Panc1 (cell line): ENCODE measurements around the gene ACSL6. TPM values are rescaled to one million over a fixed set of nuclear protein-coding genes. Genes with fewer than 3 reads are reported as not detected.

Experiments used
- ATAC-seq: fragments of 200-7000 bp; cut with Tn5 transposase; 2 replicates; pipeline ENCODE4 v1.9.1; 2020; ENCODE audit warnings: mild to moderate bottlenecking, moderate library complexity
- BruUV-seq: library from RNA; stranded (reverse); fragments of 400-500 nt; replicated peaks from 2 replicates; lab custom pipeline; 2021; lab: Mats Ljungman, UMichigan
- CTCF ChIA-PET: fragments of 300-600 bp; sonication (Branson Sonifier 250); formaldehyde crosslinking; loops from one replicate; lab custom pipeline; 2022; ENCODE audit warnings: antibody characterized with exemption; lab: Charles Lee
- POLR2A ChIA-PET: fragments of 300-600 bp; sonication (Branson Sonifier 250); formaldehyde crosslinking; loops from one replicate; lab custom pipeline; 2022; ENCODE audit warnings: antibody characterized with exemption; lab: Charles Lee
- DNase-seq: peaks from one replicate; pipeline ENCODE4 v3.0.0-alpha.2; 2010; ENCODE audit warnings: low read depth, low spot score
- H3K27ac ChIP-seq: 2 replicates; pipeline ENCODE4 v1.5.1; 2011; ENCODE audit warnings: mild to moderate bottlenecking, low read length, inconsistent platforms
- H3K27me3 ChIP-seq: fragments of 200-500 bp; sonication (Bioruptor generic); 2 replicates; pipeline ENCODE4 v1.6.0; 2014; ENCODE audit warnings: low read length, inconsistent platforms; ENCODE audit not compliant: control insufficient read depth, insufficient read depth
- H3K36me3 ChIP-seq: fragments of 200-500 bp; sonication (Bioruptor generic); 2 replicates; pipeline ENCODE4 v1.5.1; 2014; ENCODE audit warnings: inconsistent platforms, mild to moderate bottlenecking, low read length, moderate library complexity; ENCODE audit not compliant: control insufficient read depth, insufficient read depth
- H3K4me1 ChIP-seq: 2 replicates; pipeline ENCODE4 v1.5.1; 2011; ENCODE audit warnings: inconsistent platforms, mild to moderate bottlenecking, low read length, moderate library complexity; ENCODE audit not compliant: control insufficient read depth, insufficient read depth
- H3K4me3 ChIP-seq, 2 experiments: 2 replicates each; pipeline ENCODE4 v1.5.1; 2011 to 2012; ENCODE audit warnings: low read depth in 2 of 2, low read length in 2 of 2, mild to moderate bottlenecking in 2 of 2, inconsistent platforms in 1 of 2, moderate library complexity in 1 of 2
- H3K9me3 ChIP-seq: fragments of 200-500 bp; sonication (Bioruptor generic); 2 replicates; pipeline ENCODE4 v1.5.1; 2014; ENCODE audit warnings: low read depth, mild to moderate bottlenecking, inconsistent platforms, low read length, moderate library complexity; ENCODE audit not compliant: control insufficient read depth, insufficient read depth
- CTCF ChIP-seq: fragments of 450-650 bp; IDR thresholded peaks from 2 replicates; pipeline ENCODE4 v1.5.1; 2017; ENCODE audit warnings: mild to moderate bottlenecking
- POLR2AphosphoS5 ChIP-seq: IDR thresholded peaks from 2 replicates; pipeline ENCODE4 v1.6.1; 2012; ENCODE audit warnings: mild to moderate bottlenecking, low read depth, low read length, moderate library complexity
- REST ChIP-seq, 2 experiments: IDR thresholded peaks; 2 replicates each; pipeline ENCODE4 v1.6.1; 2011 to 2012; ENCODE audit warnings: low read depth in 2 of 2, control low read depth in 1 of 2, low read length in 1 of 2, mild to moderate bottlenecking in 1 of 2, moderate library complexity in 1 of 2; ENCODE audit not compliant: insufficient read depth in 1 of 2
- SIN3A ChIP-seq: IDR thresholded peaks from 2 replicates; pipeline ENCODE4 v1.6.1; 2012; ENCODE audit warnings: low read depth, mild to moderate bottlenecking, low read length, moderate library complexity, borderline replicate concordance; ENCODE audit not compliant: insufficient read depth
- TCF7L2 ChIP-seq: IDR thresholded peaks from 2 replicates; pipeline ENCODE4 v1.6.1; 2011; ENCODE audit warnings: mild to moderate bottlenecking, low read depth, low read length, inconsistent platforms
- in situ Hi-C: cut with HindIII; loops from 2 replicates; pipeline ENCODE4 v1.10.0; 2016; ENCODE audit warnings: low sequenced_read_pairs, low pct_unique_long_range_greater_than_20kb
- intact Hi-C: fragments of 100-400 bp; cut with micrococcal nuclease; formaldehyde crosslinking; loops from one replicate; pipeline ENCODE4 v1.10.0; 2022; ENCODE audit not compliant: unreplicated experiment
- total RNA-seq: library from RNA; stranded (reverse); gene quantifications from one replicate; pipeline ENCODE4 v1.2.1, GENCODE V29; 2021; ENCODE audit not compliant: unreplicated experiment

Gene ACSL6
- total RNA-seq, 1 experiment from 2014 or later, result 0.18 TPM

- intact Hi-C loops (no loop called here), in situ Hi-C loops (no loop called here)
- no peaks in the 10 kb centered on the region for H3K27me3 ChIP-seq
- ATAC-seq (no peak), DNase-seq (no peak)
- ChIA-PET CTCF (no interaction called here), POLR2A (no interaction called here)
- TF ChIP-seq REST (IDR thresholded peaks at IDR 0.05; ENCODE audit: insufficient read depth in 1 of 2, low read depth in 2 of 2, low read length in 1 of 2) (no peak), POLR2AphosphoS5 (no peak), TCF7L2 (no peak), SIN3A (no peak), CTCF (no peak)
- no TSS peak for BruUV-seq
- H3K9me3 ChIP-seq, result no peaks in the 10 kb centered on the region
- H3K36me3 ChIP-seq, result no peaks in the 10 kb centered on the region
- H3K4me3 ChIP-seq, result no peak overlapping the region
- no peak overlapping the region for H3K27ac ChIP-seq
- H3K4me1 ChIP-seq, result no peaks in the 10 kb centered on the region
Observed at GRCh38 chr5:132054031-132054696, 42.7 kb upstream of the ACSL6 start.

GRCh38 chr5:132053483-132053882 lies 42.0 kb upstream of the ACSL6 start:
- POLR2A ChIA-PET, result no interaction called here
- no peaks in the 10 kb centered on the region for H3K4me1 ChIP-seq
- no TSS peak for BruUV-seq
- H3K4me3 ChIP-seq, result no peak overlapping the region
- no peak overlapping the region for H3K27ac ChIP-seq
- in situ Hi-C loops (no loop called here), intact Hi-C loops (no loop called here)
- no peak for TF ChIP-seq TCF7L2
- TF ChIP-seq SIN3A, result no peak
- no peak for TF ChIP-seq REST (IDR thresholded peaks at IDR 0.05; ENCODE audit: insufficient read depth in 1 of 2, low read depth in 2 of 2, low read length in 1 of 2)
- no peak for TF ChIP-seq CTCF
- TF ChIP-seq POLR2AphosphoS5, result no peak
- no peak for ATAC-seq
- no peak for DNase-seq
- CTCF ChIA-PET, result no interaction called here
- no peaks in the 10 kb centered on the region for H3K27me3 ChIP-seq
- H3K9me3 ChIP-seq, result no peaks in the 10 kb centered on the region
- H3K36me3 ChIP-seq, result no peaks in the 10 kb centered on the region
